IMR-90 (cell line): Measurements from ENCODE around the gene NUP153. TPM values are rescaled to one million over a fixed set of nuclear protein-coding genes. Genes with fewer than 3 reads are reported as not detected.

Experiments used
- ATAC-seq: fragments of 200-7000 bp; cut with Tn5 transposase; 2 replicates; pipeline ENCODE4 v1.9.1; 2020; ENCODE audit warnings: low read depth, mild to moderate bottlenecking, moderate library complexity
- BruUV-seq: library from RNA; stranded (reverse); fragments of 400-500 nt; replicated peaks from 2 replicates; lab custom pipeline; 2021; lab: Mats Ljungman, UMichigan
- CTCF ChIA-PET: fragments of 300-600 bp; formaldehyde crosslinking; extraction: SDS; loops from one replicate; lab custom pipeline; 2021; ENCODE audit warnings: antibody characterized with exemption; lab: Yijun Ruan, JAX
- POLR2A ChIA-PET: fragments of 300-600 bp; sonication (Branson Sonifier 250); formaldehyde crosslinking; loops from one replicate; lab custom pipeline; 2022; ENCODE audit warnings: antibody characterized with exemption; ENCODE audit not compliant: unreplicated experiment; lab: Charles Lee
- DNase-seq: peaks from one replicate; pipeline ENCODE4 v3.0.0; 2013
- H2AFZ ChIP-seq: replicated peaks from 2 replicates; pipeline ENCODE3; 2013; ENCODE audit warnings: low read length, mild to moderate bottlenecking; ENCODE audit not compliant: poor library complexity
- H2AK5ac ChIP-seq: 2 replicates; pipeline ENCODE4 v1.6.1; 2013; ENCODE audit warnings: low read depth, low read length, inconsistent platforms
- H2AK9ac ChIP-seq: replicated peaks from 2 replicates; pipeline ENCODE3; 2013; ENCODE audit warnings: mild to moderate bottlenecking, low read depth, low read length, moderate library complexity; ENCODE audit not compliant: poor library complexity
- H2BK120ac ChIP-seq: 2 replicates; pipeline ENCODE4 v1.6.1; 2013; ENCODE audit warnings: low read depth, low read length, inconsistent platforms
- H2BK15ac ChIP-seq: 3 replicates; pipeline ENCODE4 v1.6.1; 2013; ENCODE audit warnings: low read depth, low read length, inconsistent platforms
- H2BK20ac ChIP-seq: 2 replicates; pipeline ENCODE4 v1.6.1; 2013; ENCODE audit warnings: low read depth, mild to moderate bottlenecking, inconsistent platforms, low read length, moderate library complexity
- H2BK5ac ChIP-seq: 2 replicates; pipeline ENCODE4 v1.6.1; 2013; ENCODE audit warnings: mild to moderate bottlenecking, low read depth, low read length, inconsistent platforms; ENCODE audit not compliant: poor library complexity, severe bottlenecking
- H3K14ac ChIP-seq: replicated peaks from 2 replicates; pipeline ENCODE4 v1.6.1; 2013; ENCODE audit warnings: low read depth, low read length, inconsistent platforms
- H3K18ac ChIP-seq: 2 replicates; pipeline ENCODE4 v1.6.1; 2013; ENCODE audit warnings: low read depth, low read length, control low read depth
- H3K23ac ChIP-seq: 2 replicates; pipeline ENCODE4 v1.6.1; 2013; ENCODE audit warnings: low read depth, low read length, inconsistent platforms
- H3K27ac ChIP-seq: 2 replicates; pipeline ENCODE4 v1.5.1; 2013; ENCODE audit warnings: mild to moderate bottlenecking, control low read depth, low read length; ENCODE audit not compliant: insufficient read depth
- H3K27me3 ChIP-seq: 2 replicates; pipeline ENCODE4 v1.6.1; 2013; ENCODE audit warnings: low read length; ENCODE audit not compliant: control insufficient read depth, insufficient read depth
- H3K36me3 ChIP-seq: 2 replicates; pipeline ENCODE4 v1.6.1; 2013; ENCODE audit warnings: low read length, mixed read lengths; ENCODE audit not compliant: control insufficient read depth, insufficient read depth
- H3K4ac ChIP-seq: 2 replicates; pipeline ENCODE4 v1.6.1; 2013; ENCODE audit warnings: low read depth, low read length, inconsistent platforms
- H3K4me1 ChIP-seq: 2 replicates; pipeline ENCODE4 v1.6.1; 2013; ENCODE audit warnings: low read length, mixed read lengths; ENCODE audit not compliant: control insufficient read depth, insufficient read depth
- H3K4me2 ChIP-seq: 2 replicates; pipeline ENCODE4 v1.6.1; 2013; ENCODE audit warnings: low read depth, mild to moderate bottlenecking, control low read depth, low read length, moderate library complexity
- H3K4me3 ChIP-seq: 2 replicates; pipeline ENCODE4 v1.5.1; 2013; ENCODE audit warnings: low read depth, mild to moderate bottlenecking, control low read depth, low read length, moderate library complexity; ENCODE audit not compliant: insufficient read depth
- H3K56ac ChIP-seq: 2 replicates; pipeline ENCODE4 v1.6.1; 2013; ENCODE audit warnings: low read length, inconsistent platforms; ENCODE audit not compliant: insufficient read depth; ENCODE audit errors: extremely low read depth
- H3K79me1 ChIP-seq, 2 experiments: 2 replicates each; pipeline ENCODE4 v1.6.1; 2013; ENCODE audit warnings: low read length in 2 of 2, inconsistent platforms in 1 of 2, low read depth in 1 of 2
- H3K9ac ChIP-seq: 2 replicates; pipeline ENCODE4 v1.6.1; 2013; ENCODE audit warnings: low read depth, low read length, control low read depth
- H3K9me1 ChIP-seq: 2 replicates; pipeline ENCODE4 v1.6.1; 2013; ENCODE audit warnings: low read length, inconsistent platforms; ENCODE audit not compliant: insufficient read depth
- H3K9me3 ChIP-seq: 2 replicates; pipeline ENCODE4 v1.6.1; 2013; ENCODE audit warnings: low read length; ENCODE audit not compliant: control insufficient read depth, insufficient read depth
- H4K20me1 ChIP-seq: 2 replicates; pipeline ENCODE4 v1.6.1; 2013; ENCODE audit warnings: low read length, inconsistent platforms; ENCODE audit not compliant: insufficient read depth
- H4K5ac ChIP-seq: 2 replicates; pipeline ENCODE4 v1.6.1; 2013; ENCODE audit warnings: mild to moderate bottlenecking, low read depth, low read length, control low read depth
- H4K8ac ChIP-seq, 2 experiments: 2 replicates each; pipeline ENCODE4 v1.6.1; 2013; ENCODE audit warnings: low read depth in 2 of 2, low read length in 2 of 2, control low read depth in 1 of 2, inconsistent platforms in 1 of 2
- H4K91ac ChIP-seq: 2 replicates; pipeline ENCODE4 v1.6.1; 2013; ENCODE audit warnings: low read depth, low read length, inconsistent platforms; ENCODE audit not compliant: insufficient read depth
- BHLHE40 ChIP-seq: fragments of 150-350 bp; IDR thresholded peaks from 2 replicates; pipeline ENCODE4 v1.6.1; 2016; ENCODE audit warnings: mild to moderate bottlenecking, low read depth, low read length
- FOS ChIP-seq: fragments of 150-350 bp; IDR thresholded peaks from 2 replicates; pipeline ENCODE4 v1.6.1; 2016; ENCODE audit warnings: low read depth, low read length
- MAFK ChIP-seq: IDR thresholded peaks from 2 replicates; pipeline ENCODE4 v1.6.1; 2012; ENCODE audit warnings: low read depth, low read length, improper control_type of control experiment
- NFE2L2 ChIP-seq: fragments of 150-350 bp; IDR thresholded peaks from 2 replicates; pipeline ENCODE4 v1.6.1; 2016; ENCODE audit warnings: low read depth, mild to moderate bottlenecking, low read length
- RFX5 ChIP-seq: IDR thresholded peaks from 2 replicates; pipeline ENCODE4 v1.8.0; 2012; ENCODE audit warnings: low read depth, mild to moderate bottlenecking, low read length, moderate library complexity
- WGBS, 2 experiments: methylation state at CpG; one replicate each; pipeline versions ENCODE4 v1.1.5 to v1.1.7; 2013; ENCODE audit warnings: missing lambda C conversion rate in 2 of 2; ENCODE audit not compliant: insufficient read length in 1 of 2; ENCODE audit errors: extremely low coverage in 2 of 2; 5-methylcytosine and 5-hydroxymethylcytosine counted together
- dilution Hi-C: fragments of 300-500 bp; cut with HindIII; formaldehyde crosslinking; loops from one replicate; pipeline ENCODE4 v1.14.3; 2018; ENCODE audit warnings: low sequenced_read_pairs; ENCODE audit not compliant: unreplicated experiment
- in situ Hi-C: fragments of 300-500 bp; cut with MboI; formaldehyde crosslinking; loops from 3 replicates; pipeline ENCODE4 v1.14.3; 2019; ENCODE audit warnings: low sequenced_read_pairs, inconsistent platforms, mixed read lengths
- intact Hi-C: fragments of 100-400 bp; cut with micrococcal nuclease; formaldehyde crosslinking; loops from 2 replicates; pipeline ENCODE4 v1.10.0; 2022
- polyA plus RNA-seq, 3 experiments: library from polyadenylated mRNA; depleted of rRNA; stranded (reverse); fragments of >200 nt; gene quantifications; 2 replicates each; pipeline ENCODE4 v1.2.3, GENCODE V29; 2012; ENCODE audit warnings: low replicate concordance in 1 of 3
- total RNA-seq: library from RNA; depleted of rRNA; stranded (reverse); fragments of >200 nt; gene quantifications from 2 replicates; pipeline ENCODE4 v1.2.3, GENCODE V29; 2012

The NUP153 gene
- total and polyA plus RNA-seq, 2 of the 4 experiments (the other 2 are of a cell fraction): 17.2 to 39.4 TPM

DNA sequence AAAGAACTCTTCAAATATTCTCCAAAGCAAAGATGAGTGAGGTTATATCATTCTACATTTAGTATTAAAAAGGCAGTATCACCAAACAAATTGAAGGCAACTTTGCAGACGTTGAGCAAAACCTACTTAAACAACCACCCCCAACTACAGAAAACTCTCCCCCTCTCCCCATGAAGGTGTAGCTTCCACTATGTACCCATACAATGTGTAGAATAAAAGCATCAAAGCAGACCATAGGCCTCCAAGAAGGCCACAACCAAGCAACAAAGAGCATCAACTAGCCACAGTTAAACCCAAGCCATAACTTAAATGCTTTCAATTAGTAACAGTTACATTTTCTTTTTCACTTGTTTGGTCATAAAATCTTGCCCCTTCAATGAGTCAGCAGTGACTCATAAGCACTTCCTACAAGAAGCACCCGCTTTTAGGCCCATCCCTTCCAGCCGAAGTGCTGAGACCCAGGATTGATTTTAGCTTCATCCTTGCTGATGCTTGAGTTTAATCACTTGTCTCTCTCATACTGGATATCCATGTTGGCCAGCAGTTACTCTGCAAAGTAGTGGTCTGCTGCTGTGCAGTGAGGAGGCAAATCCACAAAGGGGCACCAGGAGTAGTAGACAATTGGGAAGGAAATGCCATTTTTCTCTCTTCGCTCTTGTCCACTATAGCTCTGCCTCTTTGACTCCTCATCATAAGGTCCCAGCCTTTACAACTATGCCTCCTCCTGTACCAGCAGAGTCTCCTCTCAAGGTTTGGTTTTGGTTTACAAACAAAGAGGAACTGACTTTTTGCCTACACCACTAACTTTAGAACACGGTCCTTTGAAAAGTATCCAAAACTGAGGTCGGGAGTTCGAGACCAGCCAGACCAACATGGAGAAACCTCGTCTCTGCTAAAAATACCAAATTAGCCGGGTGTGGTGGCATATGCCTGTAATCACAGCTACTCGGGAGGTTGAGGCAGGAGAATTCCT is 8.4 kb upstream of the NUP153 start:
- H3K4me2 ChIP-seq: peak overlapping the region; percentile 50
- H3K9ac ChIP-seq: peak overlapping the region; percentile 28
- H3K36me3 ChIP-seq: no peaks in the 10 kb centered on the region
- POLR2A ChIA-PET: interaction anchor here (1.1 kb wide), 1 partner anchor 8 kb away, joined by 3 read pairs; the partner anchor contains the start of gene NUP153
- peak overlapping the region; percentile 97 for H3K4ac ChIP-seq
- dilution Hi-C loops: no loop called here
- no peaks in the 10 kb centered on the region for H3K27me3 ChIP-seq
- no peak for TF ChIP-seq MAFK
- TF ChIP-seq RFX5: no peak
- peak; percentile 97 for TF ChIP-seq FOS
- peak; percentile 44; the same call in 1 of the 2 replicates for TF ChIP-seq NFE2L2
- TF ChIP-seq BHLHE40: peak; percentile 23; the same call in 1 of the 2 replicates
- peak overlapping the region; percentile 86 for H3K18ac ChIP-seq
- H2AK9ac ChIP-seq: peak overlapping the region; percentile 56
- 0% methylated on average over 2 of the region's 10 CpGs; no CpG with 5 or more reads in 1 of the 2 experiments for WGBS, 2 experiments
- peak overlapping the region; percentile 98 for H2BK20ac ChIP-seq
- DNase-seq (peak; percentile 98), ATAC-seq (peak; percentile 59)
- peak overlapping the region; percentile 97 for H2BK15ac ChIP-seq
- H2BK120ac ChIP-seq: peak overlapping the region; percentile 98
- peak overlapping the region; percentile 83 for H2AK5ac ChIP-seq
- no peak overlapping the region for H3K4me3 ChIP-seq
- H3K23ac ChIP-seq: peak overlapping the region; percentile 88
- CTCF ChIA-PET: interaction anchor here (1.1 kb wide), 1 partner anchor 131 kb away, joined by 3 read pairs; no protein-coding TSS in a partner anchor
- H3K27ac ChIP-seq: peak overlapping the region; percentile 76
- H4K8ac ChIP-seq: peak overlapping the region; percentile 72 to 98
- peak overlapping the region; percentile 88 for H2AFZ ChIP-seq
- BruUV-seq: no TSS peak
- intact Hi-C loops: no loop called here
- peak overlapping the region; percentile 96 for H4K91ac ChIP-seq
- H4K5ac ChIP-seq: peak overlapping the region; percentile 76
- H3K4me1 ChIP-seq: peaks cover 14% of the 10 kb centered on the region
- peaks cover 0 to 6% of the 10 kb centered on the region in 2 experiments; a peak in 2 of 4 replicates for H3K79me1 ChIP-seq
- peak overlapping the region; percentile 82 for H3K56ac ChIP-seq
- H4K20me1 ChIP-seq: no peaks in the 10 kb centered on the region
- peaks cover 8% of the 10 kb centered on the region for H3K9me1 ChIP-seq
- no peaks in the 10 kb centered on the region for H3K9me3 ChIP-seq
- in situ Hi-C loops: no loop called here
- H3K14ac ChIP-seq: peak overlapping the region; percentile 96
- H2BK5ac ChIP-seq: peak overlapping the region; percentile 97
